AML-193 (cell line): ENCODE measurements around the gene AGBL2.
"Not testable (repeated sequence)": the region's sequence is repeated elsewhere in the genome, so short reads cannot be mapped to it uniquely, and the experiment has no call there.

ENCODE experiments used
- DNase-seq, 2 experiments: peaks; one replicate each; lab custom pipeline; 2025; lab: John Stamatoyannopoulos, UW

AGBL2 gene

GRCh38 chr11:47689480-47689879, 25.7 kb downstream of the AGBL2 start:
- DNase-seq: no peak

GRCh38 chr11:47688991-47689390, 26.2 kb downstream of the AGBL2 start:
- DNase-seq: no peak

GRCh38 chr11:47688111-47688510, 27.1 kb downstream of the AGBL2 start:
- DNase-seq: peak; percentile 60 to 72

GRCh38 chr11:47686704-47687103, 28.5 kb downstream of the AGBL2 start:
- DNase-seq: not testable (repeated sequence)

GRCh38 chr11:47686151-47686550, 29.0 kb downstream of the AGBL2 start:
- DNase-seq: no peak

- no peak for DNase-seq
These were observed 39.3 kb downstream of the AGBL2 start for GRCh38 chr11:47675851-47676250.

GRCh38 chr11:47672283-47672730, 42.9 kb downstream of the AGBL2 start:
- no peak for DNase-seq

- DNase-seq: no peak
These were observed 45.3 kb downstream of the AGBL2 start for GRCh38 chr11:47669856-47670255.

- no peak for DNase-seq
These were observed 46.5 kb downstream of the AGBL2 start for GRCh38 chr11:47668665-47669064.

- no peak for DNase-seq
These were observed 47.6 kb downstream of the AGBL2 start for GRCh38 chr11:47667555-47667954.

- no peak for DNase-seq
These were observed 48.0 kb downstream of the AGBL2 start for GRCh38 chr11:47667135-47667534.

- DNase-seq: not testable (repeated sequence)
These were observed 50.2 kb downstream of the AGBL2 start for GRCh38 chr11:47664936-47665335.

- no peak for DNase-seq
These were observed 53.9 kb downstream of the AGBL2 start for GRCh38 chr11:47661245-47661644.

- DNase-seq: no peak
These were observed 55.9 kb downstream of the AGBL2 start for GRCh38 chr11:47659276-47659675.

- DNase-seq: no peak
These were observed 58.8 kb downstream of the AGBL2 start for GRCh38 chr11:47656260-47656885.

GRCh38 chr11:47651818-47652469, 63.2 kb downstream of the AGBL2 start:
- DNase-seq: no peak

GRCh38 chr11:47649276-47649675, 65.9 kb downstream of the AGBL2 start:
- no peak for DNase-seq

- no peak for DNase-seq
These were observed 69.2 kb downstream of the AGBL2 start for GRCh38 chr11:47646019-47646418.

GRCh38 chr11:47645500-47645899, 69.7 kb downstream of the AGBL2 start:
- no peak for DNase-seq

- DNase-seq: peak; percentile 94 to 95
These were observed 72.9 kb downstream of the AGBL2 start, which contains the start of gene MTCH2 for GRCh38 chr11:47642099-47642855. MTCH2 (minus strand) TSS chr11:47642559; CDS start chr11:47642465, 94 bp downstream.

GRCh38 chr11:47641600-47642098, 73.5 kb downstream of the AGBL2 start:
- no peak for DNase-seq

GRCh38 chr11:47640506-47640905, 74.7 kb downstream of the AGBL2 start:
- not testable (repeated sequence) for DNase-seq

- DNase-seq: not testable (repeated sequence)
These were observed 78.8 kb downstream of the AGBL2 start for GRCh38 chr11:47636331-47636730.
